Esophagus squamous epithelium (tissue), 5 donors: ENCODE measurements around the gene GRAP. TPM values are rescaled to one million over a fixed set of nuclear protein-coding genes. Genes with fewer than 3 reads are reported as not detected.

Experiments
- DNase-seq: peaks from one replicate; lab custom pipeline; 2025; lab: John Stamatoyannopoulos, UW
- H3K27ac ChIP-seq, 4 donors: fragments of 200-600 bp; sonication (generic); one replicate each; pipeline ENCODE4 v1.5.1; 2016 to 2019; ENCODE audit warnings: mild to moderate bottlenecking in 1 of 4
- H3K27me3 ChIP-seq, 4 donors: fragments of 200-600 bp; sonication (generic); 1 replicate in 3 of 4; 2 replicates in 1 of 4; pipeline versions ENCODE4 v1.5.1 to v1.6.0; 2017 to 2021; ENCODE audit warnings: antibody characterized with exemption in 1 of 4
- H3K36me3 ChIP-seq, 3 donors: fragments of 200-600 bp; sonication (generic); one replicate each; pipeline ENCODE4 v1.5.1; 2016 to 2019
- H3K4me1 ChIP-seq, 3 donors: fragments of 200-600 bp; sonication (generic); one replicate each; pipeline ENCODE4 v1.5.1; 2017 to 2019
- H3K4me3 ChIP-seq, 4 donors: fragments of 200-600 bp; sonication (generic); 1 replicate in 3 of 4; 2 replicates in 1 of 4; pipeline ENCODE4 v1.5.1; 2016 to 2019; ENCODE audit warnings: mild to moderate bottlenecking in 2 of 4, moderate library complexity in 1 of 4
- H3K9me3 ChIP-seq, 3 donors: fragments of 200-600 bp; sonication (generic); one replicate each; pipeline ENCODE4 v1.5.1; 2016 to 2019
- CTCF ChIP-seq, 6 experiments: fragments of 450-650 bp in 4 of 6; fragments of 200-600 bp in 2 of 6; sonication (generic) in 2 of 6; IDR thresholded peaks; one replicate each; pipeline ENCODE4 v1.5.1; 2016 to 2019; ENCODE audit warnings: antibody characterized with exemption in 6 of 6, mild to moderate bottlenecking in 4 of 6, moderate library complexity in 4 of 6
- POLR2A ChIP-seq, 4 donors: fragments of 450-650 bp; IDR thresholded peaks; one replicate each; pipeline ENCODE4 v1.6.1; 2017; ENCODE audit warnings: antibody characterized with exemption in 4 of 4, mild to moderate bottlenecking in 4 of 4, moderate library complexity in 3 of 4
- WGBS, 2 donors: methylation state at CpG; one replicate each; pipeline ENCODE4 v1.1.5; 2018; 5-methylcytosine and 5-hydroxymethylcytosine counted together
- intact Hi-C: fragments of 100-400 bp; cut with DNase I; formaldehyde crosslinking; loops from one replicate; pipeline ENCODE4 v1.15.0; 2022
- total RNA-seq, 4 donors: library from RNA; depleted of rRNA; stranded (reverse); fragments of >200 nt; gene quantifications; one replicate each; pipeline ENCODE4 v1.1.0, GENCODE V29; 2016
- donor health status: DM: yes; HTN: yes; CAD: no.

GRAP gene
- total RNA-seq, 4 donors from 2014 or later, result 1.0 to 4.2 (median 1.7) TPM

- 85 to 100% methylated on average over 1 to 4 of the region's 19 CpGs for WGBS, 2 donors
- no peak for TF ChIP-seq CTCF (IDR thresholded peaks at IDR 0.05)
- TF ChIP-seq POLR2A (IDR thresholded peaks at IDR 0.05), result no peak
These were observed 69.1 kb downstream of the GRAP start for GRCh38 chr17:18977646-18978045.

GRCh38 chr17:18977021-18977420 lies 69.7 kb downstream of the GRAP start:
- intact Hi-C loops, result no loop called here
- no peaks in the 10 kb centered on the region for H3K9me3 ChIP-seq
- DNase-seq, result no peak
- no peaks in the 10 kb centered on the region for H3K27me3 ChIP-seq
- H3K27ac ChIP-seq, result no peak overlapping the region
- peaks cover 12 to 91% (median 18%) of the 10 kb centered on the region in 3 donors for H3K36me3 ChIP-seq
- TF ChIP-seq POLR2A (IDR thresholded peaks at IDR 0.05) (no peak), CTCF (IDR thresholded peaks at IDR 0.05) (no peak)
- 51 to 65% methylated on average over 3 to 4 of the region's 4 CpGs for WGBS, 2 donors
- H3K4me1 ChIP-seq, result peaks cover 12 to 52% (median 15%) of the 10 kb centered on the region in 3 donors
- H3K4me3 ChIP-seq, result no peak overlapping the region

More at GRCh38 chr17:18977646-18978045, 69.1 kb downstream of the GRAP start:
- no peak overlapping the region for H3K4me3 ChIP-seq
- H3K27me3 ChIP-seq, result no peaks in the 10 kb centered on the region
- H3K27ac ChIP-seq, result peak overlapping the region in 2 of 4 donors; percentile 21 to 84
- H3K4me1 ChIP-seq, result peaks cover 15 to 59% (median 21%) of the 10 kb centered on the region in 3 donors
- DNase-seq, result no peak
- intact Hi-C loops, result no loop called here
- peaks cover 12 to 85% (median 15%) of the 10 kb centered on the region in 3 donors for H3K36me3 ChIP-seq
- no peaks in the 10 kb centered on the region for H3K9me3 ChIP-seq

- Histone ChIP-seq H3K9me3 (no peaks in the 10 kb centered on the region), H3K36me3 (peaks cover 14 to 96% (median 26%) of the 10 kb centered on the region in 3 donors), H3K4me1 (peaks cover 5 to 51% (median 6%) of the 10 kb centered on the region in 3 donors), H3K4me3 (no peak overlapping the region), H3K27me3 (no peaks in the 10 kb centered on the region), H3K27ac (no peak overlapping the region)
- DNase-seq, result no peak
- no peak for TF ChIP-seq POLR2A (IDR thresholded peaks at IDR 0.05)
- no peak for TF ChIP-seq CTCF (IDR thresholded peaks at IDR 0.05)
- intact Hi-C loops, result no loop called here
- WGBS, 2 donors, result 65 to 78% methylated on average over 4 of the region's 4 CpGs
These were observed 70.6 kb downstream of the GRAP start for GRCh38 chr17:18976201-18976600.

DNA sequence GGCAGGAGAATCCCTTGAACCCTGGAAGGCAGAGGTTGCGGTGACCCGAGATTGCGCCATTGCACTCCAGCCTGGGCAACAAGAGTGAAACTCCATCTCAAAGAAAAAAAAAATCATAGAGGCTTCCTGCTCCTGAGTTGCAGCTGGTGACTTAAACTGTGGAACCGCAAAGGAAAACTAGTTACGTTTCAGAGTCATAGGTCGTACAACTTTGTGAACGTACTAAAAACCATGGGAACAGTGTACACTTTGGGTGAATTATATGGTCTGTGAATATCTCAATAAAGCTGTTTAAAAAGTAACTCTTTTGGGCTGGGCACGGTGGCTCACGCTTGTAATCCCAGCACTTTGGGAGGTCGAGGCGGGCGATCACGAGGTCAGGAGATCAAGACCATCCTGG lies 71.2 kb downstream of the GRAP start:
- DNase-seq, result no peak
- peak overlapping the region in 2 of 4 donors; percentile 76 to 82 for H3K27ac ChIP-seq
- no peak overlapping the region for H3K4me3 ChIP-seq
- intact Hi-C loops, result no loop called here
- WGBS, 2 donors, result 93 to 97% methylated on average over 13 of the region's 13 CpGs
- no peaks in the 10 kb centered on the region for H3K27me3 ChIP-seq
- TF ChIP-seq POLR2A (IDR thresholded peaks at IDR 0.05), result no peak
- no peak for TF ChIP-seq CTCF (IDR thresholded peaks at IDR 0.05)
- H3K4me1 ChIP-seq, result peaks cover 4 to 51% (median 6%) of the 10 kb centered on the region in 3 donors
- peaks cover 20 to 96% (median 31%) of the 10 kb centered on the region in 3 donors for H3K36me3 ChIP-seq
- no peaks in the 10 kb centered on the region for H3K9me3 ChIP-seq

DNA sequence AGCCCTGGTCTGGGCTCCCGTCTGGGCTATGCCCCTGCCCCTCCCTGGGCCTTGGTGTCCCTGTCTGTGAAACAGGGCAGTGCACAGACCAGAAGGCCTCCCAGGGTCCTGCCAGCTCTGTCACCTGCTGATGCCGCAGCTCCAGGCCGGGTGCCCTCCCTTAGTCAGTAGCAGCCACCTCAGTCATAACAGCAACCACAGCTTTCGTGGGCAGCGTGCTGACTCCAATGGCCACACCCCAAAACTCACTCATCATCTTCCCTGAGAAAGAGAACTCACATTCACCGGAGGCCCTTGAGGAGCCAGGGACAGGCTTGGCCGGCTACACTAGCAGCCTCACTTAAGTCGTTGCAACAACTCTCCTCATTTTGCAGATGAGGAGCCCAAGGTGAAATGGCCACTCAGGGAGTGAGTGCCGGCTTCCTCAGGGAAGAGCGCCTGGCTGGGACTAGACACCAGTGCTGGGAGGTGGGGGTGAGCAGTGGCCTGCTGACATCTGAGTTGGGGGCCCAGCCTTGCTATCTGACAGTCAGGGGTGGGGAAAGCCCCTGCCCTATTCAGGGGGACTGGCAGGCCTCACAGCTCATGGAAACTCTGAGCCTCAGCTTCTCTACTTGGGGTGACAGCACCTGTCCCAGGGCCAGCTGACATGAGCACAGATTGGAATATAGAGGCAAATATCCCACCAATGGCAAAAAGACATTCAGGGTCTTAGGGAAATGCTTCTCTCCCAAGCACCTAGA lies 72.2 kb downstream of the GRAP start:
- no peak for DNase-seq
- no CpG with 5 or more reads among the region's 10 CpGs for WGBS, 2 donors
- intact Hi-C loops, result no loop called here
- Histone ChIP-seq H3K4me3 (no peak overlapping the region), H3K27me3 (no peaks in the 10 kb centered on the region), H3K36me3 (peaks cover 20 to 91% (median 34%) of the 10 kb centered on the region in 3 donors), H3K9me3 (no peaks in the 10 kb centered on the region), H3K27ac (peak overlapping the region; percentile 36 to 82 (median 70)), H3K4me1 (peaks cover 6 to 50% (median 14%) of the 10 kb centered on the region in 3 donors)
- peak in 1 of 6 experiments; percentile 23 for TF ChIP-seq CTCF (IDR thresholded peaks at IDR 0.05)
- no peak for TF ChIP-seq POLR2A (IDR thresholded peaks at IDR 0.05)
